ENCODE results near the gene TMEM154. TPM values are rescaled to one million over a fixed set of nuclear protein-coding genes. Genes with fewer than 3 reads are reported as not detected.

TMEM154 gene
- total and polyA plus RNA-seq, 12 donors: 0.10 to 3.6 (median 0.33) TPM; not detected in 1

DNA sequence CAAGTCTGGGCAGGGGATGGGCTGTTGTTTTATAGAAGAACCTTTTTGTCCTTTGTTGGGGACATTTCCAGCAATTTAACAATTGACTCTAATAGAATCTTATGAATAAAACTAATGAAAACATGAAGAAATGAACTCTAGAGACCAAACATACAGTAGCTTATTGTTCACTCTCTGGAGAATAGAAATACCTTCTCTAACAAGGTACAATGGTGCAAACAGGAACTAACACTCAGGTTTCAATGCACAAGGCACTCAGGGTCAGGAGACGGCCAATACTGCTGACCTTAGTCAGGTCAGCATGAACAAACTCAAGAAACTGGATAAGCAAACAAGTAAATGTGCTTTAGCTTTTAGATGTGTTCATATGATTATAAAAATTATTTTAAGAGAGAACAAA, 104.3 kb downstream of the TMEM154 start:
- WGBS, 4 donors: 55 to 76% (median 61%) methylated on average over 1 of the region's 1 CpG
- Histone ChIP-seq H3K4me1 (replicated peaks in 1 of 2) (no peaks in the 10 kb centered on the region), H3K27ac (no peak overlapping the region), H3K4me3 (no peak overlapping the region), H3K36me3 (replicated peaks in 1 of 2) (no peaks in the 10 kb centered on the region), H3K27me3 (no peaks in the 10 kb centered on the region), H3K9me3 (replicated peaks in 1 of 3) (no peaks in the 10 kb centered on the region)
- intact Hi-C loops (cut with DNase I): no loop called here
- DNase-seq: no peak
- no peak for TF ChIP-seq POLR2A (IDR thresholded peaks at IDR 0.05)
- TF ChIP-seq, protein P1, sequence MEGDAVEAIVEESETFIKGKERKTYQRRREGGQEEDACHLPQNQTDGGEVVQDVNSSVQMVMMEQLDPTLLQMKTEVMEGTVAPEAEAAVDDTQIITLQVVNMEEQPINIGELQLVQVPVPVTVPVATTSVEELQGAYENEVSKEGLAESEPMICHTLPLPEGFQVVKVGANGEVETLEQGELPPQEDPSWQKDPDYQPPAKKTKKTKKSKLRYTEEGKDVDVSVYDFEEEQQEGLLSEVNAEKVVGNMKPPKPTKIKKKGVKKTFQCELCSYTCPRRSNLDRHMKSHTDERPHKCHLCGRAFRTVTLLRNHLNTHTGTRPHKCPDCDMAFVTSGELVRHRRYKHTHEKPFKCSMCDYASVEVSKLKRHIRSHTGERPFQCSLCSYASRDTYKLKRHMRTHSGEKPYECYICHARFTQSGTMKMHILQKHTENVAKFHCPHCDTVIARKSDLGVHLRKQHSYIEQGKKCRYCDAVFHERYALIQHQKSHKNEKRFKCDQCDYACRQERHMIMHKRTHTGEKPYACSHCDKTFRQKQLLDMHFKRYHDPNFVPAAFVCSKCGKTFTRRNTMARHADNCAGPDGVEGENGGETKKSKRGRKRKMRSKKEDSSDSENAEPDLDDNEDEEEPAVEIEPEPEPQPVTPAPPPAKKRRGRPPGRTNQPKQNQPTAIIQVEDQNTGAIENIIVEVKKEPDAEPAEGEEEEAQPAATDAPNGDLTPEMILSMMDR (IDR thresholded peaks at IDR 0.05): no peak

DNA sequence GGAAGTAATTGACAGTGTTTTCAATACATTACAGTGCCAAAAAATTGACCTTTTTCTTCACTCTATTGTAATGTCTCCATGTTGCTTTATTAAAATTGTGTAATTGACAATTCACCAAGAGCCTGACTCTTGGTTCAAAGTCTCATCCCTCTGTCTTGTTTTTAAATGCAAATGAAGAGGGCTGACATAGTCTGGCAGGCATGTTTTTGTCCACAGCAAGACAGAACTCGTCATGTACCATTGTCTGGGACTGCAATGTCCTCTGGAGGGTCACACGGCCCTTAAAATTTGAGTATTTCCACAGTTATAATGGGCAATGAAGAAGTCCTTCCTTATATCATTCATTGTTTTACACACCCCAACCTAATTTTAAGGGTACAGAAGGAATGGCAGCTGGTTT, 105.9 kb downstream of the TMEM154 start:
- Histone ChIP-seq H3K4me3 (no peak overlapping the region), H3K9me3 (replicated peaks in 1 of 3) (no peaks in the 10 kb centered on the region), H3K4me1 (replicated peaks in 1 of 2) (no peaks in the 10 kb centered on the region), H3K27me3 (no peaks in the 10 kb centered on the region), H3K36me3 (replicated peaks in 1 of 2) (no peaks in the 10 kb centered on the region), H3K27ac (no peak overlapping the region)
- 69 to 86% (median 83%) methylated on average over 2 of the region's 2 CpGs for WGBS, 4 donors
- intact Hi-C loops (cut with DNase I): no loop called here
- no peak for DNase-seq
- no peak for TF ChIP-seq POLR2A (IDR thresholded peaks at IDR 0.05)
- TF ChIP-seq, protein P1 (IDR thresholded peaks at IDR 0.05): no peak

GRCh38 chr4:152572417-152573086, 107.2 kb downstream of the TMEM154 start:
- no peak for TF ChIP-seq POLR2A (IDR thresholded peaks at IDR 0.05)
- TF ChIP-seq, protein P1 (IDR thresholded peaks at IDR 0.05): no peak
- 47 to 53% (median 49%) methylated on average over 9 of the region's 9 CpGs for WGBS, 4 donors
- no peaks in the 10 kb centered on the region for H3K27me3 ChIP-seq
- peak overlapping the region in 1 of 4 donors; percentile 26 for H3K4me3 ChIP-seq
- DNase-seq: peak in 4 of 7 donors; percentile 25 to 60 (median 26)
- no peaks in the 10 kb centered on the region for H3K36me3 ChIP-seq (replicated peaks in 1 of 2)
- no peaks in the 10 kb centered on the region for H3K4me1 ChIP-seq (replicated peaks in 1 of 2)
- no peaks in the 10 kb centered on the region for H3K9me3 ChIP-seq (replicated peaks in 1 of 3)
- intact Hi-C loops (cut with DNase I): no loop called here
- H3K27ac ChIP-seq: peak overlapping the region in 1 of 5 donors; percentile 25

DNA sequence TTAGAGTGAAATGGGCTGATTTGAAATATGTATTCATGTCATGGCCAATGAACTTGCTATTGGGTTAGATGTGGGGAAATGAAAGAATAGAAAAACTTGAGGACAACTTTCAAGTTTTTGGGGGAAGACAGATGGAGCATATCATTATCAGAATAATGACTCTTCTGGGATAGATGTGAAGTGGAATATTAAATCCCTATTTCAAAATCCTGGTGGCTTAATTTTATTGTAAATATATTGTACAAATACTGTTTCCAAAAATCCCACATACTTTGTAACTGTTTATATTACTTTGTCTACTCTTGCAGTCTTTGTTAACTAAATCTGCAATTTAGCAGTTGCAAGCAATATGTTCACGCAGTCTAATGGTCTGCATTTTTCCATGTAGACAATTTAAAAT, 108.0 kb downstream of the TMEM154 start:
- no peaks in the 10 kb centered on the region for H3K36me3 ChIP-seq (replicated peaks in 1 of 2)
- H3K4me3 ChIP-seq: no peak overlapping the region
- H3K9me3 ChIP-seq (replicated peaks in 1 of 3): no peaks in the 10 kb centered on the region
- H3K27me3 ChIP-seq: no peaks in the 10 kb centered on the region
- DNase-seq: no peak
- intact Hi-C loops (cut with DNase I): no loop called here
- TF ChIP-seq POLR2A (IDR thresholded peaks at IDR 0.05): no peak
- TF ChIP-seq, protein P1 (IDR thresholded peaks at IDR 0.05): no peak
- 94 to 98% (median 97%) methylated on average over 1 of the region's 1 CpG for WGBS, 4 donors
- H3K4me1 ChIP-seq (replicated peaks in 1 of 2): no peaks in the 10 kb centered on the region
- H3K27ac ChIP-seq: no peak overlapping the region
